Measurements from ENCODE around the gene CYB561A3. TPM values are rescaled to one million over a fixed set of nuclear protein-coding genes. Genes with fewer than 3 reads are reported as not detected.

Gene CYB561A3
- total and polyA plus RNA-seq, 7 experiments from 2014 or later, result 37.9 to 73.8 (median 45.5) TPM

DNA sequence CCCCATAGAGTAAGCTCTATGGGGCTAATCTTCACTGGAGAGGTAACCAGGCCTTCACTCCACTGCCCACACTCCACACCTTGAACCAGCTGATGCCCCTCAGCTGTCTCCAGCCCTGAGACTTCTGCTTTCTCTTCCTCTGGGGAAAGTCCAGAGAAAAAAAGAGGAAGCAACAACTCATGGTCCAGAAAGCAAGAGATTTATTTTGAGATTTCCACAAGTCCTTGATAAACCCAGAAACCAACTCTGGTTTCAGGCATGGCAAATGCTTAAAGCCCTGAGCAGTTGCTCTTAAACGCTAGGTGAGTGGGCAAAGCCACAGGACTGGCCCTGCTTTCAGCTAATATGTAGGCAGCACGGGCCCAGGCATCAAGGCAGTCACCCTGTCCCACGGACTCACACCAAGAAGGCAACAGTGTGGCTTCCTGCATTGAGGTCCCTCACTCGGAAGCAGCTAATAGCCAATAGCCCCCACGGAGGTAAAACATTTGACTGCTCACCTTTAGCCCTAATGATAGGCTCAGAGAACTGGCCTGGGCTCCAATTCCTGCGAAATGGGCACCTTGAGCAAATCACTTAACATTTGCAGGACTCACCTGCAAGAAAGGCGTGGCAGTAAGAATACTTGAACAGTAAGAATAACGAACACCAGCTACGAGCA is 4.3 kb downstream of the CYB561A3 start:
- Mint-ChIP-seq H3K4me1 (peaks cover 20 to 42% (median 28%) of the 10 kb centered on the region in 7 donors), H3K4me3 (peak overlapping the region in 2 of 10 donors; percentile 16 to 59), H3K27ac (peak overlapping the region in 4 of 9 donors; percentile 24 to 51 (median 38)), H3K27me3 (no peaks in the 10 kb centered on the region), H3K36me3 (peaks cover 5 to 18% (median 8%) of the 10 kb centered on the region in 5 donors), H3K9me3 (no peaks in the 10 kb centered on the region)
- Histone ChIP-seq H3K4me1 (ENCODE audit: control insufficient read depth in 2 of 2, insufficient read depth in 2 of 2, low read length in 2 of 2) (peaks cover 4 to 9% of the 10 kb centered on the region in 2 donors), H3K36me3 (ENCODE audit: control insufficient read depth in 2 of 3, insufficient read depth in 3 of 3, low read length in 3 of 3) (peaks cover 6 to 23% (median 11%) of the 10 kb centered on the region in 3 experiments), H3K9me3 (ENCODE audit: control insufficient read depth in 2 of 3, low read length in 3 of 3) (no peaks in the 10 kb centered on the region), H3K27ac (ENCODE audit: low read depth, low read length) (no peak overlapping the region), H3K4me3 (ENCODE audit: low read length) (no peak overlapping the region), H3K27me3 (ENCODE audit: control insufficient read depth in 2 of 2, insufficient read depth in 2 of 2, low read length in 2 of 2) (no peaks in the 10 kb centered on the region)
- no peak for DNase-seq
- peak; percentile 21 for ATAC-seq
- intact Hi-C loops (cut with micrococcal nuclease), result no loop called here
- POLR2A ChIA-PET, result interaction anchor here (1.0 to 1.5 kb wide), 4 partner anchors 19 to 26 kb away, joined by 3 to 4 read pairs (median 3); no protein-coding TSS in a partner anchor
- CTCF ChIA-PET, result interaction anchor here (0.7 to 2.7 kb wide), 2 partner anchors 21 to 91 kb away, joined by 4 to 10 read pairs; no protein-coding TSS in a partner anchor

DNA sequence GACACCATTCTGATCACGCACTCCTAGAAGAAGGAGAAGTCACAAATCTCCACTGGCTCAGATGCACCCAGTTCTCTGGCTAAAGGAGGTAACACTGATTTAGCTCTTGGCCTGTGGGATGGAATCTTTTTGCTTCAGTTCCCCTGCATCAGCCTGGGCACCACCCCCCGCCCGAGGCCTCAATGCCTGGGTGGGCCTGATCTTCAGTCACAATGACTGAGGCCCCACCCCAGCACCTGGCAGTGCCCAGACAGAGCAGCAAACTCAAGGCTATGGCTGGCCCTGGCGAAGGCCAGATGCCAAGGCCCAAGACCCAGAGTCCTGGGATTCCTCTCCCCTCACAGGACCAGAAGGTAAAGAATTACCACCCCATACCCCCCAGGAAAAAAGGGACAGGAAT is 5.0 kb downstream of the CYB561A3 start:
- POLR2A ChIA-PET, result interaction anchor here (1.4 to 1.5 kb wide), 2 partner anchors 21 to 26 kb away, joined by 3 to 4 read pairs; no protein-coding TSS in a partner anchor
- Histone ChIP-seq H3K27ac (ENCODE audit: low read depth, low read length) (no peak overlapping the region), H3K36me3 (ENCODE audit: control insufficient read depth in 2 of 3, insufficient read depth in 3 of 3, low read length in 3 of 3) (peaks cover 10 to 24% (median 12%) of the 10 kb centered on the region in 3 experiments), H3K4me3 (ENCODE audit: low read length) (no peak overlapping the region), H3K4me1 (ENCODE audit: control insufficient read depth in 2 of 2, insufficient read depth in 2 of 2, low read length in 2 of 2) (peaks cover 4 to 9% of the 10 kb centered on the region in 2 donors), H3K9me3 (ENCODE audit: control insufficient read depth in 2 of 3, low read length in 3 of 3) (no peaks in the 10 kb centered on the region), H3K27me3 (ENCODE audit: control insufficient read depth in 2 of 2, insufficient read depth in 2 of 2, low read length in 2 of 2) (no peaks in the 10 kb centered on the region)
- Mint-ChIP-seq H3K36me3 (peaks cover 7 to 20% (median 9%) of the 10 kb centered on the region in 5 donors), H3K9me3 (no peaks in the 10 kb centered on the region), H3K27ac (peak overlapping the region in 3 of 9 donors; percentile 14 to 36 (median 24)), H3K27me3 (no peaks in the 10 kb centered on the region), H3K4me1 (peaks cover 16 to 39% (median 26%) of the 10 kb centered on the region in 7 donors), H3K4me3 (no peak overlapping the region)
- ATAC-seq (no peak), DNase-seq (no peak)
- intact Hi-C loops (cut with micrococcal nuclease), result no loop called here
- CTCF ChIA-PET, result interaction anchor here (0.7 to 2.7 kb wide), 2 partner anchors 20 to 92 kb away, joined by 4 to 10 read pairs; no protein-coding TSS in a partner anchor

DNA sequence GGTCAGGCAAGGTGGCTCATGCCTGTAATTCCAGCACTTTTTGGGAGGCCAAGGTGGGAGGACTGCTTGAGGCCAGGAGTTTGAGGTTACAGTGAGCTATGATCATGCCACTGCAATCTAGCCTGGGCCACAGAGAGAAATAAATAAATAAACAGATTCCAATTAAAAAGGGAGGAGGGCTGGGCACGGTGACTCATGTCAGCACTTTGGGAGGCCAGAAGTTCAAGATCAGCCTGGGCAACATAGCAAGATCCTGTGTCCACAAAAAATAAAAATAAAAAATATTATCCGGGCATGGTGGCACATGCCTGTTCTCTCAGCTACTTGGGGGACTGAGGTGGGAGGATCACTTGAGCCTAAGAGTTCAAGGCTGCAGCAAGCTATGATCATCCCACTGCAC is 7.5 kb downstream of the CYB561A3 start:
- no peak for ATAC-seq
- no peaks in the 10 kb centered on the region for H3K9me3 ChIP-seq (ENCODE audit: control insufficient read depth in 2 of 3, low read length in 3 of 3)
- POLR2A ChIA-PET, result no interaction called here
- intact Hi-C loops (cut with micrococcal nuclease), result no loop called here
- H3K27ac ChIP-seq (ENCODE audit: low read depth, low read length), result no peak overlapping the region
- Mint-ChIP-seq H3K9me3 (no peaks in the 10 kb centered on the region), H3K27ac (no peak overlapping the region), H3K27me3 (no peaks in the 10 kb centered on the region), H3K4me1 (peaks cover 6 to 18% (median 14%) of the 10 kb centered on the region in 7 donors), H3K4me3 (no peak overlapping the region), H3K36me3 (peaks cover 10 to 35% (median 14%) of the 10 kb centered on the region in 5 donors)
- H3K36me3 ChIP-seq (ENCODE audit: control insufficient read depth in 2 of 3, insufficient read depth in 3 of 3, low read length in 3 of 3), result peaks cover 14 to 46% (median 15%) of the 10 kb centered on the region in 3 experiments
- no peaks in the 10 kb centered on the region for H3K27me3 ChIP-seq (ENCODE audit: control insufficient read depth in 2 of 2, insufficient read depth in 2 of 2, low read length in 2 of 2)
- no peak overlapping the region for H3K4me3 ChIP-seq (ENCODE audit: low read length)
- CTCF ChIA-PET, result interaction anchor here (0.7 to 1.7 kb wide), 2 partner anchors 18 to 31 kb away, joined by 3 to 5 read pairs; no protein-coding TSS in a partner anchor
- no peaks in the 10 kb centered on the region for H3K4me1 ChIP-seq (ENCODE audit: control insufficient read depth in 2 of 2, insufficient read depth in 2 of 2, low read length in 2 of 2)
- no peak for DNase-seq

DNA sequence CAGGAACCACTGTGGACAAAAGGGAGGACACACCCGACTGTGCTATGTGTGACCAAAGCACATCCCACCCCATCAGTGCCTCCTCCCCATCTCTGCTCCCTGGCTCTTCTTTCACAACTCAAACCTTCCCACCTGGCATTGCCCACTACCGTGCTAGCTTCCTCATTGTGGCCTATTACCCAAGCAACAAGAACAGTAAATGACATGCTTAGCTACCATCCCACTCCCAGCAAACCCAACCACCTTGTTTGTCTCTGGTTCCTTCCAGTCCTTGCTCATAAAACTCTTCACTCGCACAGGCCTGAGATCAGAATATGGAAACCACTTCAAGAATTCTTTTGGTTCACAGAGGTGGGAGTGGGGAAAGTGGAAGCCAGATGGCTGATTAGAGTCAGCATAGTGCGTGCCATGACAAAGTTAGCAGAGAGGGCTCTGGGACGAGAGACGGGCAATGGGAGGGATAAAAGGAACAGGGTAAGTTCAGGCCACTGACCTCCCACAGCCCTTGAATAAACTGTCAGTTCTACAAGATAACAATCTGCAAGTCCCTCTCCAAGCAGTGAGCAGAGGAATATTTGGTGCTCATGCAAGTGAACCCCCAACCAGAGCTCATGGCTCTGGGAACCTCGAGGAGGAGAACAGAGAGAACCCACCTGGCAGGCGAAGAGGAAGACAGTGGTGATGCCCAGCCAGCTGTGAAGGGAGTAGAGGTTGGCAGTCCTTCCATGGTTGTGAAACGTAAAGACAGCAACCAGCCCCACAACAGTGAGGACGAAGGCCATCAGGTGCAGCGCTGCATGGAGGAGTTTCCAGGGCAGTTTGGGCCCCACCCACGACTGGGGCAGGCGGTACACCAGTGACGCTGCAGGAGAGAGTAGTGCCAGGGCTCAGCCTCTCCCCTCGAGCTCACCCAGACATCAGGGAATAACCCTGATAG is 8.3 kb downstream of the CYB561A3 start:
- Mint-ChIP-seq H3K27ac (peak overlapping the region in 1 of 9 donors; percentile 49), H3K4me3 (peak overlapping the region in 1 of 10 donors; percentile 20), H3K27me3 (no peaks in the 10 kb centered on the region), H3K4me1 (peaks cover 5 to 16% (median 13%) of the 10 kb centered on the region in 7 donors), H3K36me3 (peaks cover 10 to 43% (median 16%) of the 10 kb centered on the region in 5 donors), H3K9me3 (no peaks in the 10 kb centered on the region)
- Histone ChIP-seq H3K27ac (ENCODE audit: low read depth, low read length) (no peak overlapping the region), H3K9me3 (ENCODE audit: control insufficient read depth in 2 of 3, low read length in 3 of 3) (no peaks in the 10 kb centered on the region), H3K4me1 (ENCODE audit: control insufficient read depth in 2 of 2, insufficient read depth in 2 of 2, low read length in 2 of 2) (no peaks in the 10 kb centered on the region), H3K36me3 (ENCODE audit: control insufficient read depth in 2 of 3, insufficient read depth in 3 of 3, low read length in 3 of 3) (peaks cover 14 to 54% (median 20%) of the 10 kb centered on the region in 3 experiments), H3K27me3 (ENCODE audit: control insufficient read depth in 2 of 2, insufficient read depth in 2 of 2, low read length in 2 of 2) (no peaks in the 10 kb centered on the region), H3K4me3 (ENCODE audit: low read length) (no peak overlapping the region)
- intact Hi-C loops (cut with micrococcal nuclease), result no loop called here
- ChIA-PET POLR2A (no interaction called here), CTCF (interaction anchor here (0.7 to 1.7 kb wide), 3 partner anchors 17 to 39 kb away, joined by 3 to 5 read pairs (median 3); partner anchors contain the start of gene TMEM216)
- DNase-seq (no peak), ATAC-seq (no peak)

DNA sequence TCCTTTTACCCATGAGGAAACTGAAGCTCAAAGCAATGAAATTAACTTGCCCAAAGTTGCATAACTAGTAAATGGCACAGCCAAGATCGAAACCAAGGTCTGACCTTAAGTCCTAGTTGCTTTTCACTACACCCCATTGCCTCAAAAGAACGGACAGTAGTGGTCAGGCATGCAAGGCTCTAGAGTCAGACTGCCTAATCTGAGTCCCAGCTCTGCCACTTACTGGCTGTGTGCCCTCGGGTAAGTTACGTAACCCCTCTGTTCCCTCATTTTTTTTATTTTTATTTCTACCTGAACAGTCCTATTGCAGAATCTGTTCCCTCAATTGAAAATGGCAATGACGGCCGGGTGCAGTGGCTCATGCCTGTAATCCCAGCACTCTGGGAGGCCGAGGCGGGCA is 9.6 kb downstream of the CYB561A3 start:
- Mint-ChIP-seq H3K27me3 (no peaks in the 10 kb centered on the region), H3K27ac (no peak overlapping the region), H3K9me3 (no peaks in the 10 kb centered on the region), H3K4me3 (no peak overlapping the region), H3K36me3 (peaks cover 10 to 46% (median 16%) of the 10 kb centered on the region in 5 donors), H3K4me1 (peaks cover 0 to 10% (median 8%) of the 10 kb centered on the region in 7 donors)
- H3K4me3 ChIP-seq (ENCODE audit: low read length), result no peak overlapping the region
- no peak for ATAC-seq
- no peak for DNase-seq
- intact Hi-C loops (cut with micrococcal nuclease), result no loop called here
- ChIA-PET POLR2A (interaction anchor here (0.7 kb wide), 1 partner anchor 40 kb away, joined by 3 read pairs; no protein-coding TSS in a partner anchor), CTCF (no interaction called here)
- no peaks in the 10 kb centered on the region for H3K4me1 ChIP-seq (ENCODE audit: control insufficient read depth in 2 of 2, insufficient read depth in 2 of 2, low read length in 2 of 2)
- no peak overlapping the region for H3K27ac ChIP-seq (ENCODE audit: low read depth, low read length)
- H3K9me3 ChIP-seq (ENCODE audit: control insufficient read depth in 2 of 3, low read length in 3 of 3), result no peaks in the 10 kb centered on the region
- peaks cover 14 to 61% (median 20%) of the 10 kb centered on the region in 3 experiments for H3K36me3 ChIP-seq (ENCODE audit: control insufficient read depth in 2 of 3, insufficient read depth in 3 of 3, low read length in 3 of 3)
- H3K27me3 ChIP-seq (ENCODE audit: control insufficient read depth in 2 of 2, insufficient read depth in 2 of 2, low read length in 2 of 2), result no peaks in the 10 kb centered on the region

DNA sequence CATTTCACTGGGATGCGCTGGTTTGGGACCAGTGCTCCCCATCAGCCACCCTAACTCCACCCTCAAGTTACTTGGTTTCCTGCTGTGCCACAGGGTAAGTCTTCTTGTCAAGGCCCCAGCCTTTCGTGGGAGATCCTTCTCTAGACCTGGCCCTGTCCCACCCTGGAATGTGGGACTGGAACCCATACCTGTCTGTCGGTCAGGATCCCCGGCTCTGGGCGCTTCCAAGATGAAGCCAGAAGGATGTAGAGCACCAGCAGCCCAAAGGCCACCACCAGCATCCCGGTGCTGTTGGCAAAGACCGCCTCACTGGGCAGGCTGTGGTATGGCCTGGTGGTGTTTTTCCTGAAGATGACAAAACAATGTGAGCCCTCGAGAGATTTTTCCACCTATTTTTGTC is 10.9 kb downstream of the CYB561A3 start:
- ChIA-PET POLR2A (interaction anchor here (1.0 kb wide), 1 partner anchor 11 kb away, joined by 4 read pairs; the partner anchor contains the start of genes CYB561A3 and TMEM138), CTCF (no interaction called here)
- H3K4me3 Mint-ChIP-seq, result no peak overlapping the region
- no peaks in the 10 kb centered on the region for H3K4me1 ChIP-seq (ENCODE audit: control insufficient read depth in 2 of 2, insufficient read depth in 2 of 2, low read length in 2 of 2)
- H3K27me3 ChIP-seq (ENCODE audit: control insufficient read depth in 2 of 2, insufficient read depth in 2 of 2, low read length in 2 of 2), result no peaks in the 10 kb centered on the region
- ATAC-seq (no peak), DNase-seq (no peak)
- no peak overlapping the region for H3K4me3 ChIP-seq (ENCODE audit: low read length)
- H3K27me3 Mint-ChIP-seq, result no peaks in the 10 kb centered on the region
- H3K27ac Mint-ChIP-seq, result no peak overlapping the region
- peaks cover 6 to 43% (median 16%) of the 10 kb centered on the region in 5 donors for H3K36me3 Mint-ChIP-seq
- H3K4me1 Mint-ChIP-seq, result peaks cover 2 to 10% (median 5%) of the 10 kb centered on the region in 7 donors
- H3K36me3 ChIP-seq (ENCODE audit: control insufficient read depth in 2 of 3, insufficient read depth in 3 of 3, low read length in 3 of 3), result peaks cover 14 to 62% (median 20%) of the 10 kb centered on the region in 3 experiments
- intact Hi-C loops (cut with micrococcal nuclease), result no loop called here
- no peaks in the 10 kb centered on the region for H3K9me3 ChIP-seq (ENCODE audit: control insufficient read depth in 2 of 3, low read length in 3 of 3)
- no peak overlapping the region for H3K27ac ChIP-seq (ENCODE audit: low read depth, low read length)
- H3K9me3 Mint-ChIP-seq, result no peaks in the 10 kb centered on the region

All from naive thymus-derived CD4-positive, alpha-beta T cell (primary cell).